Ovary (tissue), 3 donors: Measurements from ENCODE around the gene FIGNL1.

ENCODE experiments used
- CTCF ChIP-seq, 3 donors: fragments of 450-650 bp in 2 of 3; fragments of 200-600 bp in 1 of 3; IDR thresholded peaks; one replicate each; pipeline versions ENCODE4 v1.5.1 to v1.8.0; 2016 to 2022; ENCODE audit warnings: antibody characterized with exemption in 3 of 3, mild to moderate bottlenecking in 1 of 3
- POLR2A ChIP-seq: fragments of 450-650 bp; IDR thresholded peaks from one replicate; pipeline ENCODE4 v1.6.1; 2017; ENCODE audit warnings: antibody characterized with exemption, mild to moderate bottlenecking, moderate library complexity
- donor health status: DM: no; HTN: no; CAD: no.

GRCh38 chr7:50400114-50400513, 50.0 kb downstream of the FIGNL1 start:
- no peak for TF ChIP-seq POLR2A
- no peak for TF ChIP-seq CTCF (IDR thresholded peaks at IDR 0.05)
